Loucy (cell line): ENCODE data around the gene TTLL5.

Source experiments
- CTCF ChIP-seq: fragments of 200-600 bp; sonication (generic); conservative IDR thresholded peaks from 2 replicates; pipeline ENCODE4 v1.5.1; 2014; ENCODE audit warnings: mild to moderate bottlenecking, antibody characterized with exemption, low read length
- EZH2phosphoT487 ChIP-seq: fragments of 200-600 bp; IDR thresholded peaks from 2 replicates; pipeline ENCODE4 v1.6.1; 2018; ENCODE audit warnings: antibody characterized with exemption, mild to moderate bottlenecking, moderate library complexity, borderline replicate concordance

GRCh38 chr14:75910048-75910447, 249.0 kb downstream of the TTLL5 start:
- no peak for TF ChIP-seq CTCF
- no peak for TF ChIP-seq EZH2phosphoT487
